GM12878 (cell line): ENCODE results near the gene CHD6. TPM values are rescaled to one million over a fixed set of nuclear protein-coding genes. Genes with fewer than 3 reads are reported as not detected.

Experiments
- ATAC-seq: fragments of 200-7000 bp; cut with Tn5 transposase; 3 replicates; pipeline ENCODE4 v1.9.1; 2020; ENCODE audit warnings: mild to moderate bottlenecking, moderate library complexity
- BruUV-seq: library from RNA; stranded (reverse); fragments of 400-500 nt; replicated peaks from 2 replicates; lab custom pipeline; 2021; lab: Mats Ljungman, UMichigan
- CTCF ChIA-PET: fragments of 300-600 bp; sonication (Branson Sonifier 250); formaldehyde crosslinking; extraction: SDS; loops from one replicate; lab custom pipeline; 2021; ENCODE audit warnings: inconsistent platforms; lab: Yijun Ruan, JAX
- POLR2A ChIA-PET: fragments of 350-600 bp; formaldehyde crosslinking; extraction: SDS; loops from one replicate; lab custom pipeline; 2021; ENCODE audit warnings: inconsistent platforms; lab: Charles Lee
- RAD21 ChIA-PET: fragments of 300-600 bp; sonication (Branson Sonifier 250); formaldehyde crosslinking; loops from one replicate; lab custom pipeline; 2023; ENCODE audit warnings: antibody characterized with exemption; ENCODE audit not compliant: unreplicated experiment; lab: Charles Lee
- SMC1A ChIA-PET: fragments of 300-600 bp; sonication (Branson Sonifier 250); formaldehyde crosslinking; loops from one replicate; lab custom pipeline; 2023; ENCODE audit not compliant: unreplicated experiment, uncharacterized antibody; lab: Charles Lee
- DNase-seq: peaks from one replicate; pipeline ENCODE4 v3.0.0-alpha.2; 2011; ENCODE audit warnings: low read depth, low spot score
- FAIRE-seq: peaks from 3 replicates; lab custom pipeline; 2011; peaks lifted over from hg19 to GRCh38; lab: Jason Lieb, UNC
- H2AFZ ChIP-seq: 2 replicates; pipeline ENCODE4 v1.6.0; 2011; ENCODE audit warnings: low read depth, low read length, control low read depth; ENCODE audit not compliant: control insufficient read depth
- H3K27ac ChIP-seq: 2 replicates; pipeline ENCODE4 v1.5.1; 2011; ENCODE audit warnings: control low read depth; ENCODE audit not compliant: control insufficient read depth, insufficient read depth
- H3K27me3 ChIP-seq, 2 experiments: replicated peaks in 1 of 2; 2 replicates each; pipeline versions ENCODE4 v1.6.0 to v1.6.1; 2011; ENCODE audit warnings: low read length in 1 of 2; ENCODE audit not compliant: control insufficient read depth in 2 of 2, insufficient read depth in 2 of 2
- H3K36me3 ChIP-seq, 2 experiments: 2 replicates each; pipeline ENCODE4 v1.5.1; 2011; ENCODE audit warnings: low read length in 1 of 2; ENCODE audit not compliant: control insufficient read depth in 2 of 2, insufficient read depth in 2 of 2
- H3K4me1 ChIP-seq: 2 replicates; pipeline ENCODE4 v1.6.1; 2011; ENCODE audit warnings: mild to moderate bottlenecking, low read length, moderate library complexity, mixed read lengths; ENCODE audit not compliant: control insufficient read depth, insufficient read depth
- H3K4me2 ChIP-seq: 2 replicates; pipeline ENCODE4 v1.6.0; 2011; ENCODE audit warnings: control low read depth; ENCODE audit not compliant: control insufficient read depth, insufficient read depth
- H3K4me3 ChIP-seq: fragments of 200-600 bp; sonication (generic); 2 replicates; pipeline ENCODE4 v1.5.1; 2016
- H3K79me2 ChIP-seq: 2 replicates; pipeline ENCODE4 v1.6.0; 2011; ENCODE audit warnings: low read length; ENCODE audit not compliant: control insufficient read depth, insufficient read depth
- H3K9ac ChIP-seq: 2 replicates; pipeline ENCODE4 v1.8.0; 2011; ENCODE audit warnings: low read length, control low read depth, mixed read lengths; ENCODE audit not compliant: control insufficient read depth, insufficient read depth
- H3K9me3 ChIP-seq: replicated peaks from 3 replicates; pipeline ENCODE4 v1.5.1; 2011; ENCODE audit warnings: mild to moderate bottlenecking, low read length; ENCODE audit not compliant: control insufficient read depth, insufficient read depth
- H4K20me1 ChIP-seq: 2 replicates; pipeline ENCODE4 v1.6.0; 2011; ENCODE audit not compliant: control insufficient read depth, insufficient read depth
- ATF3 ChIP-seq: IDR thresholded peaks from 2 replicates; pipeline ENCODE4 v1.6.1; 2011; ENCODE audit warnings: low read depth, mild to moderate bottlenecking, low read length, moderate library complexity, borderline replicate concordance; ENCODE audit errors: extremely low read depth
- EGR1 ChIP-seq, 2 experiments: IDR thresholded peaks; 1 replicate in 1 of 2; 2 replicates in 1 of 2; pipeline ENCODE4 v1.6.1; 2011 to 2012; ENCODE audit warnings: low read depth in 2 of 2, low read length in 2 of 2, borderline replicate concordance in 1 of 2, mild to moderate bottlenecking in 1 of 2, moderate library complexity in 1 of 2
- HDAC6 ChIP-seq: fragments of 200-600 bp; sonication (generic); IDR thresholded peaks from one replicate; pipeline ENCODE4 v1.8.0; 2017; ENCODE audit warnings: antibody characterized with exemption; ENCODE audit not compliant: unreplicated experiment
- IKZF2 ChIP-seq, 2 experiments: fragments of 450-650 bp; IDR thresholded peaks; 2 replicates each; pipeline ENCODE4 v1.6.1; 2017; ENCODE audit warnings: mild to moderate bottlenecking in 2 of 2, moderate library complexity in 2 of 2
- IRF5 ChIP-seq: fragments of 450-650 bp; IDR thresholded peaks from 2 replicates; pipeline ENCODE4 v1.6.1; 2017; ENCODE audit warnings: borderline replicate concordance
- KAT2A ChIP-seq: conservative IDR thresholded peaks from 2 replicates; pipeline ENCODE4 v1.6.1; 2011; ENCODE audit warnings: low read depth, low read length; ENCODE audit not compliant: control insufficient read depth
- MAX ChIP-seq: IDR thresholded peaks from 2 replicates; pipeline ENCODE4 v1.6.1; 2012; ENCODE audit warnings: low read depth, low read length, improper control_type of control experiment
- NFIC ChIP-seq: IDR thresholded peaks from 2 replicates; pipeline ENCODE4 v1.6.1; 2012; ENCODE audit warnings: low read depth, mild to moderate bottlenecking, inconsistent platforms, low read length, moderate library complexity
- SMAD5 ChIP-seq: IDR thresholded peaks from 2 replicates; pipeline ENCODE4 v1.6.1; 2016; ENCODE audit warnings: antibody characterized with exemption, low read depth
- SREBF1 ChIP-seq: IDR thresholded peaks from 2 replicates; pipeline ENCODE4 v1.6.1; 2012; ENCODE audit warnings: mild to moderate bottlenecking, low read length
- SREBF2 ChIP-seq: IDR thresholded peaks from 2 replicates; pipeline ENCODE4 v1.6.1; 2012; ENCODE audit warnings: mild to moderate bottlenecking, low read length
- SRF ChIP-seq, 2 experiments: IDR thresholded peaks; 2 replicates each; pipeline ENCODE4 v1.6.1; 2011; ENCODE audit warnings: low read depth in 2 of 2, low read length in 2 of 2, mild to moderate bottlenecking in 1 of 2, moderate library complexity in 1 of 2
- WRNIP1 ChIP-seq: IDR thresholded peaks from 2 replicates; pipeline ENCODE4 v1.6.1; 2011; ENCODE audit warnings: low read depth, low read length, improper control_type of control experiment, borderline replicate concordance
- ZBTB4 ChIP-seq: fragments of 450-650 bp; formaldehyde crosslinking; IDR thresholded peaks from 2 replicates; pipeline ENCODE4 v1.4.0; 2022; ENCODE audit warnings: mild to moderate bottlenecking, moderate library complexity
- ZNF207 ChIP-seq: fragments of 450-650 bp; IDR thresholded peaks from 2 replicates; pipeline ENCODE4 v1.6.1; 2014; ENCODE audit warnings: antibody characterized with exemption, mild to moderate bottlenecking, borderline replicate concordance
- ZNF687 ChIP-seq: fragments of 450-650 bp; IDR thresholded peaks from 2 replicates; pipeline ENCODE4 v1.6.1; 2017; ENCODE audit warnings: mild to moderate bottlenecking, moderate library complexity
- WGBS: methylation state at CpG from one replicate; pipeline ENCODE4 v1.1.6; 2016; ENCODE audit warnings: low lambda C conversion rate; ENCODE audit not compliant: insufficient replicate concordance, insufficient coverage; ENCODE audit errors: missing lambda C conversion rate; 5-methylcytosine and 5-hydroxymethylcytosine counted together
- in situ Hi-C: fragments of 300-500 bp; cut with MboI; formaldehyde crosslinking; loops from 9 replicates; pipeline ENCODE4 v1.14.3; 2018; ENCODE audit warnings: mixed read lengths
- intact Hi-C: fragments of 100-400 bp; cut with micrococcal nuclease; formaldehyde crosslinking; loops from one replicate; pipeline ENCODE4 v1.14.2; 2022; ENCODE audit not compliant: unreplicated experiment
- polyA plus RNA-seq, 11 experiments: library from polyadenylated mRNA; depleted of rRNA in 4 of 11; unstranded in 6 of 11; stranded (reverse) in 5 of 11; fragments of >200 nt; fragmentation: Nextera tagmentation in 4 of 11; fragmentation: Illumina TruSeq in 1 of 11; extraction: Ambion mirVana in 4 of 11; extraction: Trizol in 1 of 11; gene quantifications; 1 replicate in 1 of 11; 2 replicates in 10 of 11; pipeline versions ENCODE4 v1.2.1 to v1.2.3, GENCODE V29; 2011 to 2016; ENCODE audit warnings: inconsistent platforms in 2 of 11, missing spikeins in 2 of 11, low read depth in 1 of 11
- total RNA-seq, 4 experiments: library from RNA; depleted of rRNA in 3 of 4; stranded (reverse); fragments of >200 nt in 3 of 4; fragmentation: Illumina TruSeq in 1 of 4; extraction: Trizol in 1 of 4; gene quantifications; 2 replicates each; pipeline versions ENCODE4 v1.2.1 to v1.2.3, GENCODE V29; 2013 to 2021

The CHD6 gene
- total and polyA plus RNA-seq, 10 of the 15 experiments (the other 5 are each of a cell fraction or from before 2014, with no cell fraction given) = 4.3 to 25.5 (median 17.1) TPM

- no peak for DNase-seq
- intact Hi-C loops (no loop called here), in situ Hi-C loops (no loop called here)
- Histone ChIP-seq H3K79me2 (no peaks in the 10 kb centered on the region), H3K9me3 (no peaks in the 10 kb centered on the region), H3K4me3 (no peak overlapping the region), H3K4me2 (no peak overlapping the region), H3K36me3 (peaks cover 8 to 11% of the 10 kb centered on the region in 2 experiments), H4K20me1 (no peaks in the 10 kb centered on the region), H2AFZ (no peak overlapping the region), H3K27ac (no peak overlapping the region), H3K9ac (no peak overlapping the region), H3K27me3 (no peaks in the 10 kb centered on the region), H3K4me1 (peaks cover 17% of the 10 kb centered on the region)
- FAIRE-seq = no peak
- SMC1A ChIA-PET = no interaction called here
- BruUV-seq = no TSS peak
- CTCF ChIA-PET = no interaction called here
- RAD21 ChIA-PET = no interaction called here
- WGBS = 97% methylated on average over 3 of the region's 3 CpGs
- no peak for ATAC-seq
- POLR2A ChIA-PET = no interaction called here
- TF ChIP-seq HDAC6 (no peak), ZNF207 (no peak), ATF3 (no peak), IKZF2 (IDR thresholded peaks at IDR 0.05) (no peak), WRNIP1 (no peak), NFIC (no peak), KAT2A (no peak), MAX (no peak), IRF5 (no peak), EGR1 (IDR thresholded peaks at IDR 0.05; ENCODE audit: borderline replicate concordance in 1 of 2, low read depth in 2 of 2, low read length in 2 of 2) (no peak), SRF (IDR thresholded peaks at IDR 0.05; ENCODE audit: low read depth in 2 of 2, low read length in 2 of 2) (no peak), ZNF687 (no peak), SMAD5 (no peak), SREBF1 (no peak), SREBF2 (no peak), ZBTB4 (CRISPR knock-in tag) (no peak)
These were observed 212.7 kb downstream of the CHD6 start for GRCh38 chr20:41405436-41405835.
